C4-2B (cell line): ENCODE measurements around the gene MDC1.

Experiments
- H3K27ac ChIP-seq: fragments of 450-650 bp; 2 replicates; pipeline ENCODE4 v1.5.1; 2017
- ZFX ChIP-seq: fragments of 450-650 bp; IDR thresholded peaks from 2 replicates; pipeline ENCODE4 v1.6.1; 2017
- TF ChIP-seq, protein P1 (sequence below): fragments of 450-650 bp; conservative IDR thresholded peaks from 2 replicates; pipeline ENCODE4 v1.5.1; 2017; ENCODE audit warnings: mild to moderate bottlenecking

MDC1 gene

DNA sequence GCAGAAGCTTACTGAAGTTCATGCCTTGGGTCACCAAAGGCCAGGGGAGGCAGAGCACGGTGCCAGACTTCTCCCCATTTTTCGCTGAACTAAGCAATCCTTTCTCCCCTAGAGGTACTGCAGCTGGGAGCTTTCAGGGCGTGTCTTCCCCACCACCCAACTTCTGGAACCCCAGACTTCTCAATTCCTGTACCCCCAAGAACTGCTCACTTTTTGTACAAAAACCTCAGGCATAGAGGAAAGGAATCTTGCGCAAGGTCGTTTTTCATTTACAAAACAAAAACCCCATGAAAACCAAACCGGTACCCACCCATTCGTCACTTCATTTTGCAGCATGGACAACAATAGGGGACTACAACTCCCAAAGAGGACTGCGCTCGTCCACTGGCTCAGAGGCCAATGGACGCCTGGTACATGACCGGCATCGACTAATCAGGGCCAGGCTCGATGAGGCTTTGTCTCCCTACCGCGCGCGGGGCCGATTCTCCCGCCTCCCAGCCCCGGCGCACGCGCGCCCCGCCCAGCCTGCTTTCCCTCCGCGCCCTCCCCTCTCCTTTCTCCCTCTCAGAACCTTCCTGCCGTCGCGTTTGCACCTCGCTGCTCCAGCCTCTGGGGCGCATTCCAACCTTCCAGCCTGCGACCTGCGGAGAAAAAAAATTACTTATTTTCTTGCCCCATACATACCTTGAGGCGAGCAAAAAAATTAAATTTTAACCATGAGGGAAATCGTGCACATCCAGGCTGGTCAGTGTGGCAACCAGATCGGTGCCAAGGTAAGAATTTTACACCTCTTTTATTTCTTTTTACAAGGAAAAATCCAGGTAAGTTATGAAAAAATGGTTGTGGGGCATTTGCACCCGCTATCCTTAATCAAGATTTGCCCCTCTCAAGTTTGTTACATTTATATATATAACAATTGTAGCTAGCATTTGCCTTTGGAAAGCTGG is 3.0 kb upstream of the MDC1 start, which contains the start of gene TUBB:
TSS of gene TUBB (plus strand) at position 562 of the 947 bp plus-strand sequence. CDS start at position 717, 155 bp downstream.
- TF ChIP-seq, protein P1, sequence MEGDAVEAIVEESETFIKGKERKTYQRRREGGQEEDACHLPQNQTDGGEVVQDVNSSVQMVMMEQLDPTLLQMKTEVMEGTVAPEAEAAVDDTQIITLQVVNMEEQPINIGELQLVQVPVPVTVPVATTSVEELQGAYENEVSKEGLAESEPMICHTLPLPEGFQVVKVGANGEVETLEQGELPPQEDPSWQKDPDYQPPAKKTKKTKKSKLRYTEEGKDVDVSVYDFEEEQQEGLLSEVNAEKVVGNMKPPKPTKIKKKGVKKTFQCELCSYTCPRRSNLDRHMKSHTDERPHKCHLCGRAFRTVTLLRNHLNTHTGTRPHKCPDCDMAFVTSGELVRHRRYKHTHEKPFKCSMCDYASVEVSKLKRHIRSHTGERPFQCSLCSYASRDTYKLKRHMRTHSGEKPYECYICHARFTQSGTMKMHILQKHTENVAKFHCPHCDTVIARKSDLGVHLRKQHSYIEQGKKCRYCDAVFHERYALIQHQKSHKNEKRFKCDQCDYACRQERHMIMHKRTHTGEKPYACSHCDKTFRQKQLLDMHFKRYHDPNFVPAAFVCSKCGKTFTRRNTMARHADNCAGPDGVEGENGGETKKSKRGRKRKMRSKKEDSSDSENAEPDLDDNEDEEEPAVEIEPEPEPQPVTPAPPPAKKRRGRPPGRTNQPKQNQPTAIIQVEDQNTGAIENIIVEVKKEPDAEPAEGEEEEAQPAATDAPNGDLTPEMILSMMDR: no peak
- no peak for TF ChIP-seq ZFX
- peak within 1 kb of the TSS; percentile 93 for H3K27ac ChIP-seq

DNA sequence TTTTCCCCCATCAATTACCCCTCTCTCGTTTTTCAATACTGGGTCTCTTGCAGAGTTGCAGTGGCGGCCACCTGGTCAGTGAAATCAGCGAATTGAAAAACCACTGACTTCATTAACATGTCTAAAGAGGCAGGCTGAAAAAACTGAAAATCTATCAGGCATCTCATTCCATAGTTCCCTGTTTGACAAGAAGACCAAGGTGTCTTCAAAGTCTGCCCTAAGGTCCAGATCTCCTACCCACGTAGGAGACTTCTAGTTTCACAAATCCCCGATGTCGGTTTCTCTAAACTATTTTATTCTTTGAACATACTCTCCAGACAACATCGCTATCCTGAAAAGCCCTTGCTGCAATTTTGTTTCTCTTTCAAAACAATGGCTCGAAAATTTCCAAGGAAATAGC is 2.3 kb upstream of the MDC1 start:
- peak overlapping the region; percentile 93 for H3K27ac ChIP-seq
- TF ChIP-seq, protein P1: no peak
- no peak for TF ChIP-seq ZFX

- H3K27ac ChIP-seq: peak overlapping the region; percentile 93
These were observed 1.0 kb upstream of the MDC1 start for GRCh38 chr6:30717845-30718720.

DNA sequence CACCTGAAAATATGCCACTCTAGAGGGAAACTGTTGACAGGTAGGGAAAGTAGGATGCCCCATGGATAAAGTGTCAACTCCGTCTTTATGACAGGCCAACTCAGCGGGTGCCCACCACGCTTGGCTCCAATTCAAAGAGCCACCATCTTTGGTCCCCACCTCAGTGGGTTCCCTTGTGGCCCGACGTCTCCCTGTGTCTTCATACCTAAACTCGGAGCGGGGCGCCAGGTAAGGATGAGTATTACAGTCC is 277 bp downstream of the MDC1 start:
- peak overlapping the region; percentile 93 for H3K27ac ChIP-seq
- TF ChIP-seq, protein P1: no peak
- no peak for TF ChIP-seq ZFX

DNA sequence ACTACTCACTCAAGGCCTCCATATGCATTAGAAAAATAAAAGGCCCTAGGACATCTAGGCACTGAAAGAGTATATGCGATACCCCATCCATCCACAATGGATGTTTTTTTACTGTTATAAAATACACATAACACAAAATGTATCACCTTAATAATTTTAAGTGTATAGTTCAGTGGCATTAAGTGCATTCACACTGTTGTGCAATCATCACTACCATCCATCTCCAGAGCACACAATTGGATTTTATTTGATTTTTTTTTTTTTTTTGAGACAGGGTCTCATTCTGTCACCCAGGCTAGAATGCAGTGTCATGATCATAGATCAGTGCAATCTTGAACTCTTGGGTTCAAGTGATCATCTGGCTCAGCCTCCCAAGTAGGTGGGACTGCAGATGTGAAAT is 2.8 kb downstream of the MDC1 start:
- no peak overlapping the region for H3K27ac ChIP-seq
- no peak for TF ChIP-seq ZFX
- TF ChIP-seq, protein P1: no peak

GRCh38 chr6:30712441-30712945 is 4.6 kb downstream of the MDC1 start:
- H3K27ac ChIP-seq: no peak overlapping the region
- no peak for TF ChIP-seq ZFX
- TF ChIP-seq, protein P1: no peak

DNA sequence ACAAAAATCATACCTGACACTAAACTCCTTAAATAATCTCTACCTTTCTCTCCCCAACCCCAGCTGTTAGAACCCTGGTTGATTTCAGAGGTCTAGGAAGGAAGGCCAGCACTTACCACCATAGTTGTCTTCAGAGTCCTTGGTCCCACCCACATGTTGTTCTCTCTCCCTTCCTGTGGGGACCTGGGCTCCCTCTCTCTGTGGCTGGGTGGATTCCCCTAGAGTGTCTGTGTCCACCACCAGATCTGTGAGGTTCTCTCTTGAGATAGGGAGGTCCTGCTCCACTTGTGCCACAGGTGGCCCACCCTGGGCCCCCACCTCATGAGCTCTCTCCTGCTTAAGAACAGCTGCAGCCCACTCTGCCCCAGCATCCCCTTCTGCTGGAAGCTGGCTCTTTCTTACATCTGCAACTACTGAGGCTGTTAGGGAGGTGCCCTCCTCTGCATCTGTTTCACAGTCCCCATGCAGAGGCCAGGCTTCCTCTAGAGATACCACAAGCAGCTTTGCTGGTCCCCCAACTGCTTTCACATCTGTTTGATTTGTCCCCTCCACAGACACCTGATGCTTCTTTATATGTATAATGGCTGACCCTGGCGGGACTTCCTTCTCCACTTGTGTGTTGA is 5.2 kb downstream of the MDC1 start:
- no peak overlapping the region for H3K27ac ChIP-seq
- TF ChIP-seq, protein P1: no peak
- no peak for TF ChIP-seq ZFX
